HG03280 (cell line): ENCODE measurements around the gene CSF3R.
"Not testable (repeated sequence)": the region's sequence is repeated elsewhere in the genome, so short reads cannot be mapped to it uniquely, and the experiment has no call there.

Source experiments
- ATAC-seq: cut with Tn5 transposase; IDR thresholded peaks from one replicate; pipeline ENCODE4 v1.9.1; 2021; ENCODE audit warnings: mild to moderate bottlenecking, moderate library complexity; ENCODE audit not compliant: unreplicated experiment

The CSF3R gene

GRCh38 chr1:36484099-36484498 lies 1.4 kb upstream of the CSF3R start:
- no peak for ATAC-seq

- no peak for ATAC-seq
These were observed 666 bp downstream of the CSF3R start for GRCh38 chr1:36481771-36482723.

- no peak for ATAC-seq
These were observed 1.6 kb downstream of the CSF3R start for GRCh38 chr1:36481091-36481490.

DNA sequence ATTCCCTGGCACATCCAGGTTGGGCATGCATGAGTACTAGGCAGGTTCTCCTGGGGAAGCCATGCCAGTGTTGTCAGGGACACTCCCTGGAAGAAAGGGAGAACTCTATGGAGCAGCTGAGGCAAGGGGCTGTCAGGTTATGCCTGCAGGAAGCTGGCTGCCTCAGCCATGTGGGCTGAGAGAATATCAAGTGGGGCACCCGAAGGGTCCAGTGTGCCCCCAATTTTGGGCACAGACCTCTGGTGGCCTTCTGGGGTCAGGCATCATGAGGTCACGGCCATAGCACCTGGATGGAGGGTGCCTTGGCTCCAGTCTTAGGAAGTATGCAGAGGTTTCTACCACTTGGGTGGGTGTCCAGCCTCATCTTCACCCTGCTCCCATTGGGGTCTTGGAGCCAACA lies 2.6 kb downstream of the CSF3R start:
- no peak for ATAC-seq

DNA sequence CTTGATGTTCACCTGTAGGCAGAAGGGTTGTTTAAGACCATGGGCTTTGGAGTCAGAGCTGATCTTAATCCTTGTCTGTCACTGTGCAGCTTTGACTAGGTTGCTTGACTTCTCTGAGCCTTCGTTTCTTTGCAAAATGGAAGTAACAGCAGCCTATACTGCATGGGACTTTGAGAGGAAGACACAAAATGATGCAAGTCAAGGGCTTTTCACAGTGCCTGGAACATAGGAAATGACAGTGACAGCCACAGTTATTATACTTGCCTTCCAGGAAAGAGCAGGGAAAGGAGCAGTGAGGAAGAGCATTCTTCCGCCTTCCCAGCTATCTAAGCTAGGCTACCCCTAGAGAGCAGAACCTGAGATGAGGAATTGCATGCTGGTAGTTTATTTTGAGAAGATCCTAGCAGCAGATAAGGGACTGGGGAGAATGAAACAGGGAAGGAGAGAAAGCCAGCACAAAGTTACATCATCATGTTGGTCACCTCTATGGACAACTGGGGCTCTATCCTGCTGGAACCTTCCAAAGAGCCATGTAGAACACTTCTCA lies 3.1 kb downstream of the CSF3R start:
- no peak for ATAC-seq

DNA sequence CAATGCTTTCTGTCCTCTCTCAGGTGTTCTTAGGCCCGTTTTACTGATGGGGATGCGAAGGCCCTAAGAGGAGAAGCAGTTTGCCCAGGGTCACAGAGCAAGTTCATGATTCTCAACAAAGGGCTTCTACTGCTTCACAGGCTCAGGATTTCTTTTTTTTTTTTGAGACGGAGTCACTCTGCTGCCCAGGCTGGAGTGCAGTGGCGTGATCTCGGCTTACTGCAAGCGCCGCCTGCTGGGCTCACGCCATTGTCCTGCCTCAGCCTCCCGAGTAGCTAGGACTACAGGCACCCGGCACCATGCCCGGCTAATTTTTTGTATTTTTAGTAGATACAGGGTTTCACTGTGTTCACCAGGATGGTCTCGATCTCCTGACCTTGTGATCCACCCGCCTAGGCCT lies 5.1 kb downstream of the CSF3R start:
- ATAC-seq, result not testable (repeated sequence)

- ATAC-seq, result no peak
These were observed 5.8 kb downstream of the CSF3R start for GRCh38 chr1:36476945-36477344.

- no peak for ATAC-seq
These were observed 6.7 kb downstream of the CSF3R start for GRCh38 chr1:36475910-36476604.

DNA sequence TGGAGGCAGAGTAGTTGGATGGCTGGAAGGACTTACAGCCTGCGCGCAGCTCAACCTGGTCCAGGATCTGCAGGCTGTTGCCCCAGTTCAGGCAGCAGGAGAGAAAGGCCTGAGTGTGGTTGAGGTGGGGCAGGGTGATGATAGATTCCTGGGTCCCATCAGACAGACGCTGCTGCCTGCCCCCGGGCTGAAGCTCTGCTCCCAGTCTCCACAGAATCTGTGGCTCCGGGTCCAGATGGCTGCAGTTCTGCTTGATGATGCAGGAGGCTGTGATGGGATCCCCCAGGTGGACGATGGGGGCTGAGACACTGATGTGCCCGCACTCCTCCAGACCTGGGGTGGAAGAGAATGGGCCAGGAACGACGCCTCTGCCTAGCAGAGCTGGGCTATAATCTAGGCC lies 7.4 kb downstream of the CSF3R start:
- no peak for ATAC-seq

DNA sequence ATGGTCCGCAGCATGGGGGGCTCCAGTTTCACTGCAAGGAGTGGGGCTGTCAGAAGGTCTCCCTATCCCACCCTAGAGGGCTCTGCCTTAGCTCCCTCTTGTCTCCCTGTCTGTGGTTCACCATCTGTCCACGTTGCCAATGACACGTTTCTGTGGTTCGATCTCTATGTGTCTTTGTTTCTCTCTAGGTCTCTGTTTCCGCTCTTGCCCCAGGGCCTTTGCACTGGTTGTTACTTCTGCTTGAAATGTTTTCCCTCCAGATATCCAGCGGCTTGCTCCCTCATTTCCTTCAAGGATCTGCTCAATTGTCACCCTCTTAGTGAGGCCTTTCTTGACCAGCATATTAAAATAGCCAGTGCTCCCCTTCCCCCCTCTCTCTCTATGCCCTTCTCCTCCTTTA lies 10.1 kb downstream of the CSF3R start:
- ATAC-seq, result no peak

DNA sequence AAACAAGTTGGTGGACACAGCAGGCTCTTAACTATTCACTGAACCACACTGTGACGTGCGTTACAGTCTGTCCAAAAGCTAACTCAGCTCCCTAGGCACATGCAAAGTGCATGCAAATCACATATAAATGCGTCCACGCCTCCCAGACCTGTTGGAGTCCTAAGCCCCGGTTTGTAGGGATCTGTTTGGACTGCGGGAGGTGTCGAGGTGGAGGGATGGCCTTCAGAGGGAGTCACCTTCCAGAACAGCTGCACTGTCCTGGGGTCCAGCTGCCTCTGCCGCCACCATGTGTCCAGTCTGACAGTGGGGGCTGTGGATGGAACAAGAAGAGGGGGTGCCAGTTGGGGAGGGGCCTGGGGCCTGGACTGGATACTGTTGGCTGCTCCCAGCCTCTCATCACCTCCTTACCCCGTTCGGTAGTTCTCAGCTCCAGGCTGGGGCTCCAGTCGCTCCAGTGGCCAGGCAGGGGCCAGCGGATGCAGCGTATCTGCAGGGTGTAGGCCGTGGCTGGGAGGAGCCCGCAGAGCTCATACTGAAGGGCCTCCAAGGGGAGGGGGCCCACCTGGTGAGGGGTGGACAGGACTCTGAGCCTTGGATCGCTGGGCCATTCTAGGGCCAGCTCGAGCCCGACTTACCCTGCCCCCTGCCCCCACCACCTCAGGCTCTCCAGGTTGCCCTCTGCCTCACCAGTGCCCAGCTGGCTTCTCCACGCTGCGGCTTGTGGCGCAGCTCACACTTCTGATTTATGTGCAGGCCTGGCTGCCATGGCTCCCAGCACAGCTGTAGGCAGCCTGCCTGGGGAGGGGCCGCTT lies 10.7 kb downstream of the CSF3R start:
- ATAC-seq, result no peak

DNA sequence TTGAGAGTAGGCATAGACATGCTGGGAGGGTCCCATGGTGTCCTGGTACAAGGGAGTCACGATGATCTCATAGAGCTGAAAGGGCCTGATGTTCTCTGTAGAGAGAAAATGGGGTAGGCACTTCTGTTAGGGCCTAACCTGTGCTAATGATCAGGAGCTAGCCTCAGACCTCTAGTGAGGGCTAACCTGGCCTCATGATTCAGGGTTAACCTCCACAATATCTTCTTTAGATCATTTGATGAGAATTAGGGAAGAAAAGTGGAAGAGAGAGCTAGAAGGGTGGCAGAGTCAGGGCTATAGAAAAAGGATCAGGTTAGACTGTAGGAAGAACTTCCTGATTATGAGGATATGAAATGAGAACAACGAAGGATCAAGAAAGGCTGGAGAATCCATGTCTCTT lies 13.6 kb downstream of the CSF3R start:
- ATAC-seq, result no peak

DNA sequence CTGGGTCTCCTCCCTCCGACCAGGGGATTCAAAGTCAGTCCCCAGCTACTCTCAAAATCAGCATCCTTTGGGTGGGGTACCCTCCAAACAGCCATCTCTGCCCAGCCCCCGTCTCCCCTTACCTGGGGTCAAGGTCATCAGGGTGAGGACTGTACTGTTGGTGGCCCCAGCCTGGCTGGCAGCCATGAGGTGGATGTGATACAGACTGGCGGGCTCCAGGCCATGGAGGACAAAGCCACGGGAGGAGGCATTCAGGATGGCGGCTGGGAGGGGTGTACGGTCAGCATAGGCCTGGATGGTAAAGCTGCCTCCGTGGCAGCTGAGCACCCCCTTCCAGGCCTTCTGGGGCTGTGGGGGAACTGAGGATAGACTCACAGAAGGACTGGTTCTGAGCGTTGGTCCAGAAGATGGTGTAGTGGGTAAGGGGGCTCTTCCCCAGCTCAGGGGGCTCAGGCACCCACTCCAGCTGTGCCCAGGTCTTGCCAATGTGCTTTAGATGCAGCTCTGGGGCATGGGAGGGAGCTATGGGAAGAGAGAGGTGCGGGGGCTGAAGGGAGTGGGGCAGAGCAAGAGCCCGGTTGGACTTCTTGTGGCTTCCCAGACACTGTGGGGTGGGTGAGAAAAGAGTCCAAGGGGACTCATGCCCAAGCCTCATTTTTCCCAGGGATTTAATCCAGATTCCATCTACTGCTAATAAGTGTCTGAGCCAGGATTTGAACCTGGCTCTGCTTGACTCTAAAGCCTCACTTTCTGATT lies 14.8 kb downstream of the CSF3R start:
- ATAC-seq, result no peak

- ATAC-seq, result no peak
These were observed 15.7 kb downstream of the CSF3R start for GRCh38 chr1:36467027-36467410.

DNA sequence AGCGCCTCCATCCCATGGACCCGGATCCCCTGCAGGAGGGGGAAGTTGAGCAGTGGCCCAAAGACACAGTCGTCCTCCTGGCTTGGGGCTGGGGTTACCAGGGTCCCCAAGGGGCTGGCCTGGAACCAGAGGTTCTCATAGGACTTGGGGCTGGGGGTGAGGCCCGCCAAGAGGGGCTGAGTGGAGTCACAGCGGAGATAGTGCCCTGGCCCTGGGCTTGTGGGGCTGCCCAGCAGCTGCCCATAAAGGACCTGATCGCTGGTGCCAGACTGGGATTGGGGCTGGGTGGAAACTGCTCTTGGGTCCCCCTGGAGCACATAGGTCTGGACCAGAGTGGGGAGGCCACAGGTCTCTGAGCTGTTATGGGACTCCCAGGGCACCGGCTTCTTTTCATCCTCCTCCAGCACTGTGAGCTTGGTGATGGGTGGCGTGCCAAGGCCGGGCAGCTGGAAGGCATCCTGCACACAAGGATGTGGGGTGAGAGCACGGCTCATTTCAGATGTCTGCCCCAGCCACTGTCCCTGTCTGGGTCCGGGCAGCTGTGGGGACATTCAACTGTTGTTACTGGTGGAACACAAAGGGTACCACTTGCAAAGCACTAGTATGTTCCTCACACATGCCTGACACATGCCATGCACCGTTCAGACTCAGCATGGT lies 16.2 kb downstream of the CSF3R start:
- no peak for ATAC-seq

DNA sequence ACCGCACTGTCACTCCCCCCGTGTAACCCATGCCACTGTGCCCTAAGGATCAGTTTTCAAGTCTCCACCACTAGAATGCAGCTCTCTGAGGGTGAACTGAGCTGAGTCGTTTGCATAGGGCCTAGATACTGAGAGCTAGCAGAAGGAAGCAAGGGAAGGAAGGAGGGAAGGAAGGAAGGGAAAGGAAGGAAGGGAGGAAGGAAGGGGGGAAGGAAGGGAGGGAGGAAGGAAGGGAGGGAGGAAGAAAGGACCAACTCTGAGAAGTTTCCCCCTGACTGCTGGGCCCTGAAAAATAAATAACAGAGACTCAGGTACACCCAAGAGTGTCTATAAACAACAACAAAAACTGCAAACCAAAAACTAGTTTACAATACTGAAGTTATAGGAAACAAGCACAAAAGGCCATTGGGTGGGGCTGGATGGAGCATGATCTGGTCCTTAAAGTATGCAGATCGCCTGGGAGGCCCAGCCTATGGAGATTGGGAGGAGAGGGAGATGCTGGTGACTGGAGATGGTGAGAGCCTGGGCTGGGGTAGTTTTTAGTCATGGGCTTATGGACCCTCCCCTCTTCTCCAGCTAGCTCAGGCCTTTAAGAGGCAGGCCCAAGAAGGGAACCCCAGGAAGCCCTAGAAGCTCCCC lies 16.9 kb downstream of the CSF3R start:
- no peak for ATAC-seq

DNA sequence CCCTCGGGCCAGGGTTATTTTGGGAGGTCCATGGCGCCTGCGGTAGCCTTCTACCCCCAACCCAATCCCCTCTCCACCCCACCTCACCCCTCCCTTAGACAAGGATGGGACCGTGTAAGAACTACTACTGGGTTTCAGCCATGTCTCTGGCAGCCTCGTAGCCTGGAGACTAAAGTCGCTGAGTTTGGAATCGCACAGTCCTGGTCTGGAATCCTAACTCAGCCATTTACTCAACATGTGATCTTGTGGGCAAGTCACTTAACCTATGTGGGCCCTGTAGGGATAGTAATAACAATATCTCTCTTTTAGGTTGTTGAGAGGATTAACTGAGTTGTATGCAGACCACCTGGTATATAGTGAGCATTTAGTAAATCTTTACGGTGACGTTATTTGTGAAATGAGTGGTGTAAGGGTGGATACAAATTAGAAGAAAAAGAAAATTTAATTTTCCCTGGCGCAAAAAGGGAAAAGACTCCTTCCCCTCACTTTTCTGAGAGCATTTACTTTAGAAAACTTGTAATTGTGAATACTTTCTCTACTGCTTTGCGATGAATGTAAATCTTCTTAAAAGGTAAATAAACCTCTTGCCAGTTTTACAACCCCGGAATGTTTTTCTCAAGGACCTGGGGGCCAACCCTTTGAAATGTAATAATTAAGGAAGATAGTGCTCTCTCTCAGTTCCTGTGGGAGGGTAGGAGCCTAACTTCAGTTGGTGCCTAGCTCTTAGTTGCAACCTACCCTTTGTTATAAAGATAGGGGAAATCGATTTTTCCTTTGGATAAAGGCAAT lies 17.9 kb downstream of the CSF3R start:
- peak; percentile 35 for ATAC-seq

DNA sequence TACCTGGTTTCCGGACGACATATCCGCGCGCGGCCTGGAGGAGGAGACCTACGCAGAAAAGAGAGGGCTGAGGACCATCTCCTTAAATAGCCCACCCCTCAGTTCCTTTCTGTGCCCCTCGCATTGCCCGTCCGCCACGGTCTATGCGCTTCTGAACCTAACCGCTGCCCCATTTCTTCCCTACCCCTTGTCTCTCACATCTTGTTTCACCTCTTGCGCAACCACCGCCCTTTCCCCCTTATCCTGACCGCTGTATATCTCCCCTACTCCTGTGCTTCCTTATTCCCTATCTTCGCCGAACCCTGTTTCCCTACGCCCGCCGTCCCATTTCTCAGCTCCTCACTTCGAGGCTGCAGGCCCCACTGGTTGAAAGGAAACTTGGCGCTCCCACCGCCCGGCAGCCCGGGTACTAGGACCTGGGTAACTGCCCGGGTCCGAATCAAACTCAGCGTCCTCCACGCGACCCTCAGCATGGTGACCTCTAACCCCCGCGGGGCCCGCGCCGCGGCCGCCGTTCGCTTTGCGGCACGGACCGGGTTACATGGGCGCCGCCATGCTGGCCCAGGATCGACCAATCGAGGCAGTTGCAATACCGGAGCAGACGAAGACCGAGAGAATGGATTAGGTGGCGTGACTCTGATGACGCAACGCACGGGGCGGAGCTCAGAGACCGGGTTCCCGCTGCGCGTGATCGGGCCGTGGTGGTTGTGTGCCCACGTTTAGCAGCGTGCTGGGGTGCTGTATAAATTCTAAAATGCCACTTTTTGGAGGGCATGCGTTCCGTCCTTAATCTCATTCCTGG lies 18.7 kb downstream of the CSF3R start, which contains the start of gene MRPS15:
Gene MRPS15 (minus strand): TSS at position 582 of the 802 bp plus-strand sequence. CDS start 109 bp downstream, at position 473.
- ATAC-seq, result peak; percentile 95
